AG04449 (cell line): ENCODE results near the gene NID2.
A peak's percentile ranks its signal among the peaks of the same experiment; 100 is the strongest.

Source experiments
- CTCF ChIA-PET: fragments of 350-600 bp; formaldehyde crosslinking; extraction: SDS; loops from one replicate; lab custom pipeline; 2021; ENCODE audit warnings: antibody characterized with exemption; lab: Yijun Ruan, JAX
- POLR2A ChIA-PET: fragments of 400-600, 350-600 bp; formaldehyde crosslinking; extraction: SDS; loops from one replicate; lab custom pipeline; 2020; ENCODE audit warnings: antibody characterized with exemption, inconsistent platforms; lab: Yijun Ruan, JAX
- DNase-seq: peaks from one replicate; pipeline ENCODE4 v3.0.0-alpha.2; 2010; ENCODE audit warnings: low read depth, low spot score
- H3K4me3 ChIP-seq: 2 replicates; pipeline ENCODE4 v1.5.1; 2011; ENCODE audit warnings: low read depth, mild to moderate bottlenecking, control low read depth, low read length
- TF ChIP-seq, protein P1 (sequence below): IDR thresholded peaks from one replicate; pipeline ENCODE4 v1.5.1; 2011; ENCODE audit warnings: mild to moderate bottlenecking, moderate library complexity, low read length, control low read depth, inconsistent platforms; ENCODE audit not compliant: insufficient read depth; ENCODE audit errors: missing control alignments

The NID2 gene

DNA sequence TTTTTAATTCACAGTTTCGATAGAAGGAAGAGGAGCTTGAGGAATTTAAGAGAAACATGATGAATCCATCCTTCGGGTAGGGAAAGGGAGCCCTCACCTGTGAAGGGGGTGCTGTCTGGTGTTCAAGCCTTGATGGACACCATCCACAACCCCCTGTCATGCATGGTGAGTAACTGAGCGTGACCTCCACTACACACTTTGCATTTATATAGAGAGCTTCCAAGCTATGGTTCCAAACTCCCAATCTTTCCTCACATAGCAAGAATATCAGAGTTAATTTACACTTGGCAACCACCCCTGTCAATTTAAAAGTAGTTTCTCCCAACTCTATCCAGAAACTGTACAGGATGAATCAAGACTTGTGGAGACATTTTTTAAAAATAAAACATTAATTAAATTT lies 13.1 kb upstream of the NID2 start:
- TF ChIP-seq, protein P1, sequence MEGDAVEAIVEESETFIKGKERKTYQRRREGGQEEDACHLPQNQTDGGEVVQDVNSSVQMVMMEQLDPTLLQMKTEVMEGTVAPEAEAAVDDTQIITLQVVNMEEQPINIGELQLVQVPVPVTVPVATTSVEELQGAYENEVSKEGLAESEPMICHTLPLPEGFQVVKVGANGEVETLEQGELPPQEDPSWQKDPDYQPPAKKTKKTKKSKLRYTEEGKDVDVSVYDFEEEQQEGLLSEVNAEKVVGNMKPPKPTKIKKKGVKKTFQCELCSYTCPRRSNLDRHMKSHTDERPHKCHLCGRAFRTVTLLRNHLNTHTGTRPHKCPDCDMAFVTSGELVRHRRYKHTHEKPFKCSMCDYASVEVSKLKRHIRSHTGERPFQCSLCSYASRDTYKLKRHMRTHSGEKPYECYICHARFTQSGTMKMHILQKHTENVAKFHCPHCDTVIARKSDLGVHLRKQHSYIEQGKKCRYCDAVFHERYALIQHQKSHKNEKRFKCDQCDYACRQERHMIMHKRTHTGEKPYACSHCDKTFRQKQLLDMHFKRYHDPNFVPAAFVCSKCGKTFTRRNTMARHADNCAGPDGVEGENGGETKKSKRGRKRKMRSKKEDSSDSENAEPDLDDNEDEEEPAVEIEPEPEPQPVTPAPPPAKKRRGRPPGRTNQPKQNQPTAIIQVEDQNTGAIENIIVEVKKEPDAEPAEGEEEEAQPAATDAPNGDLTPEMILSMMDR, result no peak
- no peak for DNase-seq
- ChIA-PET POLR2A (interaction anchor here (2.3 kb wide), 1 partner anchor 13 kb away, joined by 15 read pairs; the partner anchor contains the start of gene NID2), CTCF (interaction anchor here (1.2 to 4.4 kb wide), 2 partner anchors 11 to 50 kb away, joined by 3 to 28 read pairs; partner anchors contain the start of gene NID2)
- no peak overlapping the region for H3K4me3 ChIP-seq

DNA sequence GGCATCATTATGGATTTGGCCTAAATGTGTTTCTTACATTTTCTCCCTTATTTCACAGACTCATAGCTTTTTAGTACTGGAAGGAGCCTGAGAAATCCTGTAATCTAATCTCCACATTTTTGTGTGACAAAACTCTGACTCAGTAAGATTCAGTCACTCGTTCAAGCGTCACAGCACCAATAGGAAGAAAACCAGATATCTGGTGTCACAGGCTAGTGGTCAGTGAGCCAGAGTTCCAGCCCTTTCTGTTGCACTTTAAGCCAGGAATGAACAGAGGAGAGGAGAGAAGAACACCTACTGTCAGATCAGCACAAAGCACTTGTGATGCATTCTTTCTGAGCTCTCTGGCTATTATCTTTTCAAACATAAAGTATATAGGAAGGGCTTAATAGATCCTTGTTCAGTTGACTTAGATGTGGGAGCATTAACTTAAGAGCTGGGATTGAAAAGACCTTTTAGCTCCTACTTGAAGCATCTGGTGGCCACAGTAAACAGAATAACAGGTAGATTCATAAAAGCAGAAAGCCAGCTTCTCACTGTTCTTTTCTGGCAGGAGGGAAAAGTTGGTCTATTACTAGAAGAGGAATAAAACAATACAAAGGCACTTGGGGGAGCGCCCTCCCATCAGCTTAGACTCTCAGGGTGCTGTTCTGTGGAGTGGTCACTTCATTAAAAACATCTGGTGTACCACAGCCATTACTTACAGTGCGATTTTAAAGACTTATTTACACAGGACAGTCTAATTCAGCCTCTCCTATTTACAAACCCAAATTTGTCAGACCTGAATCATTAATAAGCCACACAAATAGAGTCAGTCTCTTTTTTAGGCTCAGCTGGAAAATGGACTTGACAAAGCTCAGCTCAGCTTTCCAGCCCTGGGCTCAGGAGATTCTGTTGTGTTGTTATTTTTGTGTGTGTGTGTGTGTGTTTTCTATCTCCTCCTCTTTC lies 12.2 kb upstream of the NID2 start:
- no peak overlapping the region for H3K4me3 ChIP-seq
- TF ChIP-seq, protein P1, result no peak
- ChIA-PET POLR2A (interaction anchor here (0.7 to 2.3 kb wide), 4 partner anchors 12 to 36 kb away, joined by 3 to 15 read pairs (median 5); partner anchors contain the start of gene NID2), CTCF (interaction anchor here (0.9 to 4.4 kb wide), 8 partner anchors 8 to 85 kb away, joined by 3 to 28 read pairs (median 4); partner anchors contain the start of gene NID2)
- DNase-seq, result peak; percentile 72

DNA sequence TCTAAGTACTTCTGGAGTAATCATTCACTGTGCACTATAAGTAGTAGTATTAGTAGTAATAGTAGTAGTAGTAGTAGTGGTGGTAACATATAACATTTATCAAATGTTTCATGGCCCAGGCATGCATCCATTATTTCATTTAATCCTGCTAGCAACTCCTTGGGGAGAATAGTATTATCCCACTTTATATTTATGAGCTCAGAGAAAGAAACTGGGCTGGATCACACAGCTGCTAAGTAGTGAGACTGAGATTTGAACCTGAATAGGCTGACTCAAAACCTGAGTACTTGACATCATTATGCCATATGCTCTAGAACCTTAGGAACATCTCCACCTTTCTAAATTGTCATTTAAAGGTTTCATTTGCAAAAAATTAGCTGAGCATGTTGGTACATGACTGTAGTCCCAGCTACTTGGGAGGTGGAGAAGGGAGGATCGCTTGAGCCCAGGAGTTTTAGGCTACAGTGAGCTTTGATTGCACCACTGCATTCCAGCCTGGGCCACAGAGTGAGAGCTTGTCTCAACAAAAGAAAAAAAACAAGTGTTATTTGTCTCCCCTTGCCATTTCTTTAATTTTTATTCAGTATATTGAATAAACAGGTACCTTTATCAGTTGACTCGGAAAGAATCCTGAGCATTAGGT lies 11.4 kb upstream of the NID2 start:
- ChIA-PET CTCF (interaction anchor here (0.9 to 4.4 kb wide), 8 partner anchors 9 to 84 kb away, joined by 3 to 28 read pairs (median 4); partner anchors contain the start of gene NID2), POLR2A (interaction anchor here (0.7 to 2.3 kb wide), 4 partner anchors 11 to 35 kb away, joined by 3 to 15 read pairs (median 5); partner anchors contain the start of gene NID2)
- no peak for DNase-seq
- TF ChIP-seq, protein P1, result no peak
- no peak overlapping the region for H3K4me3 ChIP-seq

DNA sequence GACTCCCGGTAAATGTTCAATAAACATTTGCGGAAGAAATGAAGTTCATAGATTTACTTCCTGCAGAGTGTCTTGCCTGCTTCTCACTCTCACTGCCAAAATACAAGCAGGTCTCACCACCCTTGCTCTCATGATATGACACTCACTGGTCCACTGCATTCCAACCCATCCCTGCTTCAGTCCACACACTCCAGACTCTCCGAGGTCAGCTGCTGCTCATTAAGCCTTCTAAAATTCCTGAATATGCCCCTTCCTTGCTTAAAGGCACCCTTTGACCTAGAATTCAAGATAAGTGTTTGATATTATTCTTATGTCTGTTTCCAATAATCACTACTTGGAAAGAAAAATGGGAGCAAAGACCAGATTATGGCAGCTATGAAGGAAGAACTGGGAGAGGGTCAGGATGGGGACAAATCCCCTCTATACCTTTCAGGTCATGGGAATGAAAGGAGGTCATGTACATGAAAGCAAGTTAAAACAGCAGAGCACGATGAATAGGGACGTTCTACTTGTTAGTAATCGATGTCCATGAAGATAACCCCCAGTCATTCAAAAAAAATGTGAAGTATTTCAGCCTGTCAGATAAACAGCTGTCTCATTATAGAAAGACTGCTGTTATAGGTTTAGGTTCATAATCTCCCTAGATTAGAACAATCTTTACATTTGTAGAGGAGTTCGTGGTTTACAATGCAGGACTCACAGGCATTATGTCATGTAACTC lies 10.5 kb upstream of the NID2 start:
- no peak for DNase-seq
- ChIA-PET POLR2A (interaction anchor here (1.8 to 2.3 kb wide), 3 partner anchors 10 to 34 kb away, joined by 6 to 15 read pairs (median 7); partner anchors contain the start of gene NID2), CTCF (interaction anchor here (1.7 to 4.4 kb wide), 3 partner anchors 9 to 83 kb away, joined by 5 to 28 read pairs (median 7); partner anchors contain the start of gene NID2)
- no peak overlapping the region for H3K4me3 ChIP-seq
- TF ChIP-seq, protein P1, result no peak

DNA sequence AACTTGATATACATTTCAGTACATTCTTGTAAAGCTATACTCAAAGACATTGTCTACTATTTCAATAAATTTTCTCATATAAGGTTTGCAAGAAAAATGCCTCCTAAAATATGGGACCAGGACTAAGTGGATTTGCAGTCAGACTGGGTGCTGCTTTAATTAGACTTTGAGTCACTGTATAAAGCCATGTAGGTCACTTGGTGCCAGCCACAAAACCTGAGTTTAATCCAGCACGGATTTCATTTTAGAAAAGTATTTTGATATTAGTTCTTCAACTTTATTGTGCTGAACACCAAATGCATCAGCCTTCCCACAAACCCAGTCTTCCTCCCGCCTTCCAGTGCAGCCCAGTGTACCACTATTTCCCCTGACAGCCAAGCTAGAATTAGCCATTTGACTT lies 9.9 kb upstream of the NID2 start:
- TF ChIP-seq, protein P1, result no peak
- H3K4me3 ChIP-seq, result no peak overlapping the region
- no peak for DNase-seq
- CTCF ChIA-PET, result interaction anchor here (1.7 to 4.4 kb wide), 2 partner anchors 8 to 35 kb away, joined by 5 to 28 read pairs; partner anchors contain the start of gene NID2
- POLR2A ChIA-PET, result interaction anchor here (1.8 kb wide), 1 partner anchor 10 kb away, joined by 6 read pairs; the partner anchor contains the start of gene NID2
